Ureter (tissue), 1 donor: ENCODE results near the gene SLIT3. TPM values are rescaled to one million over a fixed set of nuclear protein-coding genes. Genes with fewer than 3 reads are reported as not detected.

Experiments
- DNase-seq: peaks from one replicate; pipeline ENCODE4 v3.0.0-alpha.2; 2020; ENCODE audit warnings: low spot score
- total RNA-seq: library from RNA; stranded (reverse); gene quantifications from one replicate; pipeline ENCODE4 v1.2.4, GENCODE V29; 2023
- donor health status: DM: yes; HTN: yes; CAD: no.

Gene SLIT3
- total RNA-seq, 1 donor from 2014 or later, result 67.0 TPM

DNA sequence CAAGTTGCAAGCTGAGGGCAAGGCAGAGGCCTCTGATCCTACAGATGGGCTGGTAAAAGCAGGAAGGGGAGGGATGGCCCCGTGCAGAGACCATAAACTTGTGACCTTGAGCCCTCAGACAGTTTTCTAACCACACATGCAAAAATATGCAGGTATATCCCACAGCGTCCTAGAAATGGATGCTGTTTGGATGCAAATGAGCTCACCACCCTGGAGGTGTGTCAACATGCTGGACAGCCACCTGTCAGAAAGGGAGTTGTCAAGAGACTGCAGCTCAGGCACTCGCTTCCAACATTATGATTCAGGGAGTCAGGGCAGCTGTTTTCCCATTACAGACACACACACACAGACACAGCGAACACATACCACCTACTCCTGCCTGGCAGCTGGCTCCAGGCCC, 624.4 kb downstream of the SLIT3 start:
- no peak for DNase-seq

DNA sequence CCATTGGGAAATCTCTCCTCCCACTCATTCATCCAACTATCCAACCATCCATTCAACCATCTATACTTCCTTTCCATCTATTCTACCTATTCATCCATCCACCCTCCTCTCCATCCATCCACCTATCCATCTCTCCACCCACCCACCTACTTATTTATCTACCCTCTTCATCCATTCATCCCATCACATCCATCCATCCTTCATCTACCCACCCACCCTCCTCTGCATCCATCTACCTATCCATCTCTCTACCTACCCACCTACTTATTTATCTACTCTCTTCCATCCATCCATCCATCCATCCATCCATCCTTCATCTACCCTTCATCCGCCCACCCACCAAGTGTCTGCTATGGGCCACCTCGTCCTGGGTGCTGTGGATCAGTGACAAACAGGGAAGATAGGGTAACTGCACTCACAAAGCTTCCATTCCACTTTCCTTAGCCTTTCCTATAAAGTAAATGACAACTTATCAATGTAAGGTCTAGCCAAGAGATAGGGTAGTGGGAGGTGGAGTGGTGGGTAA, 625.0 kb downstream of the SLIT3 start:
- DNase-seq, result no peak

DNA sequence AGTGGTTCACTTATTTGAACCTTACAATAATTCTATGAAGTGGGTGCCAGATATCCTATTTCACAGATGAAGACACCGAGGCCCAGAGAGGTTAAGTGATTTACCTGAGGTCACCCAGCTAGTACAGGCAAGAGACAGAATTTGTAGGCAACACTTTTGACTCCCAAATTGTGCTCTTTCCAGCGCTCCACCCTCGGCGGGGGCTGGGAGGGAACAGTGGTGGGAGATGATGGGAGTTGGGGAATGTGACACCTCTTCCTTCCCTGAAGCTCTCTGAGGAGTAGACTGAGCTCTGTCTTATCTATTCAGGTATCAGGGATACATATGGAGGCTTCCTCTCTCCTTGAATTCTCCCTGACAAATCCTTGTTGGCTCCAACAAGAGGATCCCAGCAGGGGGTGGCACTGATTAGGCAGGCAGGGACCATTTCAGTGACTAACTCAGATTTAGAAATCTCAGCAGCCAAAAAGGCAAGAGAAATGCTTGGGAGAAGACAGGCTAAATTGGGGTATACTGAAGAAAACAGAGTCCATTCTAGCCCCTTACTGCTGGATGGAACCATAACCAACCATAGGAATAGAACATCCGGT, 626.0 kb downstream of the SLIT3 start:
- DNase-seq, result no peak

DNA sequence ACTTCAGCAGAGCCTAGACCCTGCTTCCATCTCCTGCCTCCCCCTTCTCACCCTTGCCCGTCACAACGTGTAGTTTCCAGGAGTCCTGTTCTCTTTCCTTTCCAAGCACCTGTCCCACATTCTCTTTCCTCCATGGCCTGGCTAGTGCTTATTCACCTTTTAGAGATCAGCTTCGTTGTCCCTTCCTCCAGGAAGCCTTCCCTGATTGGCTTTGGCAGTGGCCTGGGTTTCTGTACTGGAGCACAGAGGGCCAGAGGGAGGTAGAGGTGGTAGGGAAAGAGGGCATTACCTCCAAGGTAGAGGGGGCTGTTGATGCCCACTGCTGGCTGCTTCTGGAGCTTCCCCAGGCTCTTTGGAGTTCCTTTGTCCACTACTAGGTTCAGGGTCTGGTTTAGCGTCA, 628.1 kb downstream of the SLIT3 start:
- DNase-seq, result no peak

DNA sequence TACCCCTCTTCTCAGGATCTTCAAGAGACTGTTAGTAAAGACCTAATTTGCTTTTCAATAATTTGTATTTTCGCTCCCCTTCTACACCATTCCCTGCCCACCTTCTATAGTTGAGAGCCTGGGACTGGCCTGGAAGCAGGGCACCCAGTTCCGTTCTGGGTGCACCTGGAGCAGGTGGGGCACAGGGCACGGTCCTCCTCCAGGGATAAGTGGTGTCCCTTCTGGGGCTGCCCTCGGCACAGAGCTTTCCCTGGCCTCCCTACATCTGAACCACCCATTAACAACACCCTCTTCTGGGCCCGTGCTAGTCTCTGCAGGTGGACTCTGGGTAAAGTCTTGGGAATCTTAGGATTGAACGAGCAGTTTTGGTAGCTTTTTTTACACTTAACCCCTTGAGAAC, 628.9 kb downstream of the SLIT3 start:
- DNase-seq, result no peak

DNA sequence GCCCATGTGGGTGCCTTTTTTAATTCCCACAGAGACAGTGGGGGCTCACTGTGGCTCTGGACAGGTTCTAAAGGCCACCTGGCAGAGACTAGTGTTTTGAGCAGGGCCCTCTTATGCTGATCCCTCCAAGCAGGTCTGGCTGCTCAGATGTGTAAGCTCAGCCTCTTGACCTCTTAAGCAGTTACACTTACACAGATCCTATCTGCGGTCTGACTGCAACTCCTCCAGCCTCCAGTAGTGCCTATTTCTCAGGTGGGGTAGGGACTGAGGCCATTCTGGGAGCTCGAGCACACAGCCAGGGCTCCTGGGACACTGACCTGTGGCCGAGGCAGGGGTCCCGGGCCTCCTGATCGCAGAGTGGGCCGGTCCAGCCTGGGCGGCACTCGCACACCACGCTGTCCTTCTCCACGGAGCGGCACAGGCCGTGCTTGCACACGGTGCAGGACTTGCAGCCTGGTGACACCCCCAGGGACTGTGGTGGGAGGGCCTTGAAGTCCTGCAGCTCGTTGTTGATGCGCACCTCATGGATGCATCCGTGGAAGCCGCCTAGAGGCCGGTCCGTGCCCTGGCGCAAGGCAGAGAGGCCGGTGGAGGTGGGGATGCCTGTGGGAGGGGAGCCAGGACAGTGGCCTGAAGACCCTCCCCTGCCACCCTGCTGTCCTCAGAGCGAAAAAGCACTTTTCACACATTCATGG, 629.9 kb downstream of the SLIT3 start:
- no peak for DNase-seq

DNA sequence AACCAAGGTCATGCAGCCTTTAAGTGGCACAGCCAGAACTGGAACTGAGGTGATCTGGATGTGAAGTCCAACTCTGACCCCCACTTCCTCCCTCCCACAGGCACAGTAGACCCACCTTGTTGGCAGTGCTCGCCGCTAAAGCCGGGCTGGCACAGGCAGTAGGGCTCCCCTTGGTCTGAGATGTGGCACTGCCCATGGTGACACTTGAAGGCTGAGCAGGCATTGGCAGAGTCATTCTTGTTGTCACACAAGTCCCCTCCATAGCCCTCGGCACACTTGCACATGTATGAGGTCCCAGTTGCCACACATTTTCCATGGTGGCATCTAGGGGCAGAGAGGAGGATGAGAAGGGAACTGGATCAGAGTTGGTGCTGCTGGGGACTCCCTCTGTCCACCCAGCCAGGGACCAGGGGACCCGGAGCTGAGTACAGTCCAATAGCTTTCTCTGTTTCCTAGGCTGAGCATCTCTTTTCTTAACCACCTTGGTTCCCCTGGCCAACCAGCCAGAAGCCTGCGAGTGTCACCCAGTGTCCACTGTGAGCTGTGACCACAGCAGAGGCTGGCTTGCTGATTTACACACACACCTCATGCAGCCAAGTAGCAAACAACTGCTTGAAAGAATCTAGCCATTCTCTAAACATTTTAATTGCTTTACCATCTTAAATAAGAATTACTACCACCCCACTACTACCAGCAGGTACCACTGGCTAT, 631.1 kb downstream of the SLIT3 start:
- no peak for DNase-seq

DNA sequence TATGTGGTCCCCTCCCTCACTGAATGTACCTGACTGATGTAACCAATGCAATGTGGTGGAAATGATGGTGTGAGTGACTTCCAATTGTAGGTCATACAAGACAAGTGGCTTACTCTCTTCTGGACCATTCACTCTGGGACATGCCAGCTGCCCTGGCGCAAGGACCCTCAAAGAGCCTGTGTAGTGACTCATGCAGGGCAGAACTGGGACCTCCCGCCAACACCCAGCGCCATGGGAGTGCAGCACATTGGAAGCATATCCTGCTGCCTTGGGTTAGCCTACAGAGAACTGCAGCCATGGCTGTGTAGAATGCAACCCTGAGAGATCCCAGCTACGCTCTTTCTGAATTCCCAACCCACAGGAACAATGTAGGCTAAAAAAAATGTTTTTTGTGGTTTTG, 631.8 kb downstream of the SLIT3 start:
- DNase-seq, result no peak

DNA sequence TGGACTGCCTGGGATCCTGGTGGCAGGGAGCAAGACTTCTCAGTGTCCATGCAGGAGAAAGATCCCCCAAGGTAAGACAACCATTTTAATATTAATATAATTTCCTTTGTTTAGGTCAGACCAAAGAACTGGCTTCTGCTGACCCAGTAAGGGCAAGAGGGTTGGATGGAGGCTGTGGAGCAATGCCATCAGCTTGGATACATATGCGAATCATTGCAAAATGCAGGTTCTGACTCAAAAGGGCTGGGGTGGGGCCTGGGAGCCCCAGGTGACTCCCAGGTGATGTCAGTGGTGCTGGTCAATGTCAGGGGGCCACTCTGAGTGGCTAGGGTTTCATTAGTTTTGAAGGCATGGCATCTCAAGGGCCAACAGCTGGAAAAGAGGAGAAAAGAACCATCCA, 632.9 kb downstream of the SLIT3 start:
- no peak for DNase-seq

DNA sequence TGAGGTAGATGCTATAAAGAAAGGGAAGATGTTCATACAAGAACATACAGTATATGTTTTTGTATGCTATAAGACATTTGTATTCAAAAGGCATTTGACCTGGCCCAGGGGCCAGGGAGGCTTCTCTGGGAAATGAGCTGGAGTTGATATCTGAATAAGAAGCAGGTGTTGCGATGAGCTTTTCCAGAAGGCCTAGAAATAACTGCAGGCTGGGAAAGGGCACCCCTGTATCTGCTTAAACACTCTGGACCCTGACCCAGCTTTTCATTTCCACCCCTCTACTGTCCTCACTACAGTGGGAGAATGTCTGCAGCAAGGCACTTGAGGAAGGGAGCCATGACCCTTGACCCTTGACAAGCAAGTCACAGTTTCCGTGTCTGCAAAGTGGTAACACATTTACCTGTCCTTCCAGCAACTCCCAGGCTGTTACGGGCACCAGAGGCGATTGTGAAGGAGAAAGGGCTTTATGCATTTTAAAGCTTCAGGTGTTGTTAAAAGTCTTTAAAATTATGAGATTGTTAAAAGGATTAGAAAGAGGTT, 633.6 kb downstream of the SLIT3 start:
- no peak for DNase-seq

DNA sequence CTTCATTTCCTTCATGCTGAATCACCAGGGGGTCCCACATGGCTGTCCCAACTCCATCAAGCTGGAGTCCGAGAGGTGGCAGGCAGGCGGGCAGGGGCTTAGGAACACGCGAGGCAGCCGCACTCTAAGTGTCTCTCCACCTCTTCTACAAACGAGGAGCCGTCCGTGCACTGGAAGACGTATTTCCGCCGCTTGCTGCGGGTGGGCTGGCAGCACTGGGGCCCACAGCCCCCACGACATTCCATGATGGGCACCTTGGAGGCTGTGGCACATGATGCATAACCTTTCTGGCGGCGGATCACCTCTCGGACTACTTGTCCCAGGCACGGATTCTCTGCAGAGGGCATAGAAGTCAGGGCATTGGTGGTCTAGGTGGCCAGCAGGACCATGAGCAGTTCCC, 634.6 kb downstream of the SLIT3 start:
- no peak for DNase-seq

DNA sequence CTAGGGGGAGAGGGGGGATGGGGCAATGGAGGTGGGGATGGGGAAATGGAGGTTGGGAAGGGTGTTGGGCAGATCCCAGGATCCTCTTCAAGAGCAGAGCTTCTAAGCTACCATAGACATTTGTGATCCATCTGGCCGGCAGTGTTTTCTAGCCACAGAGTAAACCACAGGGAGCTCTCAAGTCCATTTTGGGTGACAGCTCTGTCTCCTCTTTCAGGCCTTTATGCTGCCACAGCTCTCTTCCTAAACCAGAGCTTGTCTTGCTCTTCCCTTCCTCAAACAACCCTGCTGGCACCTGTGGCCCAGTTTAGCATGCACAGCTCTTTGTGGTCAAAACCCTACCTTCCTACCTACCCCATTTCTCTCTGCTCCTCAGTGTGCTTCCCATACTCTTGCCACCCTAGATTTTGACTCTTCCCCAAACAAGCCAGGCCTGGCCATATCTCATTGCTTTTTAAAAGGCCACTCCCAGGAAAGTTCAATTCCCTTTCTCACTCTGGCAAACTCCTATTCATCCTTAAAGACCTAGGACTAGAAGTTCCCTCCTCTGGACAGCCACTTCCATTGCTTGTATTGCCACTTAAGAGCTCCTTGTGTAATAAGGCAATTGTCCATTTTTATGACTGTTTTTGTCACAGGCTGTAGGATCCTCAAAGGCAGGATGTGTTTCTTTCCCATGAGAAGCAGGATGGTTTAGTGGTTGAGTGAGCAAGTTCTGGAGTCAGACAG, 637.5 kb downstream of the SLIT3 start:
- DNase-seq, result no peak

DNA sequence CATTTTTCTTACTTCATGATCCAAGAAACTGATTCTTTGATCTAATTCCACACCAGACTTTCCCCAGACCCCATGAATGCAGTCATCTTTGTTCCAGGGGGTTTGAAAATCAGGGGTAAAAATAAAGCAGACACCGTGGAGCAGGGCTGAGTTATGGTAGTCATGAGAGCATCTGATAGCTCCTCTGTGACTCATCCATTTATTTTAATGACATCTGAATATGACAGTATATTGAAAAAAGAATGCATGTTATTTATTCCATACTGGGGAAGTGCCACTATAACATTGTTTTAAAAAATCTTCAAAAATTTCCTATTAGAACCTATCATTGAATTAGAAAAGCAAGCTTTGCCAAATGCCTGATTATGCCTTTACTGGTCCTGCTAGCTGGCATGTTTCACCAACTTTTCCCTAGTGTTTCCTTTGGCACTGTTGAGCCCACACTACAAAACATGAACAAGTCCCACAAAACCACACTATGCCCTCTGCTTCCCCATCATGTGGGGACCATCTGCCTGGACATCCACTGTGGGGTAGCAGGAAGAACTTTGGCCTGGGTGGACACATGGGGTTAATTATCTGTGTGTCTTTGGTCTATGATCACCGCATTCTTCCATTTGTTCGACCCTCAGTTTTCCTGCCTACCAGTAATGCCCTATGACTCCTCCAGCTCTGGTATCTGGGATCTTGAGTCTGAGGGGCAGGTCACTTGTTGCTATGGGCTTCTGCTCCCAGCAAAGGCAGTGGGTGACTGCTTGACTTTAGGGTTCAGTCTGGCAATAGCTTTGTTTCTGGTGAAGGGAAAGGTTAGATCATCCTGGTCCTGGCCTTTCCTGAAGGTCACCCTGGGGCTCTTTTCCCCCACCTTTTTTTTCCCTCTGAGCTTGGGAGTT, 639.1 kb downstream of the SLIT3 start:
- no peak for DNase-seq

DNA sequence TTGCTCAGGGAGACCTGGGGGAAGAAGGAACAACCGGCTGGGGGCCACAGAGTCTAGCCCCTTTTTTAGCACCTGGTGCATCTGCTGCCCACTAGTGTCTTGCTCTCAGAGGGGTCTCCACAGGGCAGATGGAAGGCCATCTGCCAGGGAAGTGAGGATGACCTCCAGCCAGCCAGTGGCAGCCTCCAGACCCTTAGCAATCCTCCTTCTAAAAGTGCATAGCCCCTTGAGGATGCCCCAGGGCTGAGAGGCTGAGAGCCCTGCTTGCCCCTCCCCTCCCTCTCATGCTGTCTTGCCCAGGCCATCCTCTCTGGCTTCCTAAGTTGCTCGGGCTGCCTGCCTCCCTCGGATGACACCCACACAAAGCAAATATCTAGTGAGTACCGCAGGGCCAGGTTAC, 640.2 kb downstream of the SLIT3 start:
- no peak for DNase-seq

DNA sequence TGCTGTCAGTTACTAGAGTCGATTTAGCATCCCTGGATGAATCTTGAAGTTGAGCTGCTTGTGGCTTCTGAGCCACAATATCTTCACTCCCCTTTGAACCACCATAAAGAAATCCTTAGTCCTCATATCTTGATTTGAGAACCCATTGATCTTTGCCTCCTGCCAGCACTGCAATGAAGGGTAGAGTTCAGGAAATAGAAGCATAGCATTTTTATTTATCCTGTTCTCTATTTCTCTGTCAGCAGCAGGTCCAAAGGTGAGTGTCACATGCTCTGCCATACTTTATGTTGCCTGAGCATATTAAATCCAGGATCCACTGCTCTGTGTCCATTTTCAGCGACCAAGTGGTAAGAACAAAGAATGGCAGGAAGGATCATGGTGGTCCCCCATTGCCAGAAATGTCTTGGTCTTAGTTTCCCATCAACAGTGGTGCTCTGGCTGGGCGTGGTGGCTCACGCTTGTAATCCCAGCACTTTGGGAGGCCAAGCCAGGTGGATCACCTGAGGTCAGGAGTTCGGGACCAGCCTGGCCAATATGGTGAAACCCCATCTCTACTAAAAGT, 641.6 kb downstream of the SLIT3 start:
- DNase-seq, result no peak

DNA sequence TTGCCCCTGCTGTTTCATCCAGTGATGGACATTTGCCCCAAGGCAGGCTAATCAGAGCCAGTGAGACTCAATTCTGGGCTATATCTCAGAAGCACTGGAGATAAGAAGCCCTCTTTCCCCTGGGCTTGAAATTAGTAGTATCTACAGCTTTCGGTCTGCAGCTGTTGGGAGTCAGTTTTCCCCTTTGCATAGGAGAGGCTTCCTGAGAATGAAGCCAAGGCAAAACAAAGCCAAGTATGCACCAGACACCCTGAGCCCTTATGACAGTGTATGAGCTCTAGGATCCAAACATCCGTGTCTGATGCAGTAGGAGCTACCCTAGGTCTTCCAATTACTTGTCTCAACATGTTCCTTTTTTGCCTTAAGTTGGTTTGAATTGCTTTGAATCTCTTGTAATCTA, 642.5 kb downstream of the SLIT3 start:
- DNase-seq, result no peak

DNA sequence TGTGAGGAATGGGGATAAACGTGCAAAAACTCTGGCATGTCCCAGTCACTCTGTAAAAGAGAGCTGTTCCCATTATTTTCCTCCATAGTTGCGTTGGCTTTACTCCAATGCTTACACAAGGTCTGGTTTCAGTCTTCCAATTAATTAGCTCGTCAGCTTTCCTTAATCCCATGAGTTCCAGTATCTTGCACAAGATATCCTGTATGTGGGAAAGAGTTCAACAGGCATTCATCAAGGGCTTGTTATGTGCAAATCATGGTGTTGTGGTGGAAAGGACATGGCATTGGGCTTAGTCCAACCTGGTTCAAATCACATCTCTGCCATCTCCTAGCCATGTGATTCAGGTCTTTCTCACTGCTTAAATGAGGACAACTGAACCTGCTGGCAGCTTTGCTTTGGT, 644.3 kb downstream of the SLIT3 start:
- DNase-seq, result no peak

DNA sequence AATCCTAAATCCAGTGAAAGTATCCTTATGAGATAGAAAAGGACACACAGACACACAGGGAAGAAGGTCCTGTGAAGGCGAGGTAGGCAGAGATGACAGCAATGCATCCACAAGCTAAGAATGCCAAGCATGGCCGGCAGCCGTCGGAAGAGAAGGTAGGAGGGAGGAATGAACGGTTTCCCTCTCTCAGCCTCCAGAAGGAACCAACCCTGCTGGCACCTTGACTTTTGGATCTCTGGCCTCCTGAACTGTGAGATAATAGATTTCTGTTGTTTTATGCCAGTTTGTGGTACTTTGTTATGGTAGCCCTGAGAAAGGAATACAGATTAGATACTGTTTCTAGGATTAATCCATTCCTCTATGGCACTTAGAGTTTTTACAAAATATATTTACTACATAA, 645.6 kb downstream of the SLIT3 start:
- DNase-seq, result no peak

DNA sequence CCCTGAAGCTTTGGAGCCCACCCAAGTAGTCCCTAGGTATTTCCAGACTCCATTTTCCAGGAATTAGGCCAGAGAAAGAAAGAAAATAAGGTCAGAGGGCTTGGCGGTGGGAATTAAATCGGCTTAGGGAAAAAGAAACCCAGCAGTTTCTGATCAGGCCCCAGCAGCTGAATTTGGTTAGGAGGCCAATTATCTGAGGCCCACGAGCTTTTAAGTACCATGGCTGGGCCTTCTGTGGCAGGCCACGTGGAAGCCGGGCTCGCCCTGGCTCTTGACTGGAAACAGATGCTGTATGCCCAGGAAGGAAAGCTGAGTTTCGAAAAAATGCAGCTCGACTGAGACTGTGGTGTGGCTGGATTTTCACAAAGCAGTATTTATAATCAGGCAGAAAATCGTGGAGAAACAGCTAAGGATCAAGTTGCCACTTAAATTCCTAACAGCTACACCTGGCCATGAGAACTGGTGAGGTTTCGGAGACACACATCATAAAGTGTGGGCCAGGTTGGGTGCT, 646.7 kb downstream of the SLIT3 start:
- DNase-seq, result no peak

DNA sequence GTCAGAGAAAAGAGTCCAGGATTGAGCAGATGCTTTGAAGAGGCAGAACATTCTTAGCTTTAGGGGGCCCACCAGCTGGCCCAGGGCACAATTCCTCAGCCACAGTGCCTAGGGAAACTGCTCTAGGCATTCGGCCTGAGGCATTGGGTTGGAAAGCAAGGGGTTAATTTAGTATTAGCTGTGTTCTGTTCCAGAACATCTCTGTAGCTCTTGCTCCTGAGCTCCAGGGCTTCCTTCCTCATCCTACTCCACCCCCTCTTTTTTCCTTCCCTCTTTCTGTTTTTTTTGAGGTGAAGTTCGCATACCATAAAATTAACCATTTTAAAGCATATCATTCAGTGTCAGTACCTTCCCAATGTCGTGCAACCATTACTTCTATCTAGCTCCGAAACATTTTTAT, 647.3 kb downstream of the SLIT3 start:
- no peak for DNase-seq

DNA sequence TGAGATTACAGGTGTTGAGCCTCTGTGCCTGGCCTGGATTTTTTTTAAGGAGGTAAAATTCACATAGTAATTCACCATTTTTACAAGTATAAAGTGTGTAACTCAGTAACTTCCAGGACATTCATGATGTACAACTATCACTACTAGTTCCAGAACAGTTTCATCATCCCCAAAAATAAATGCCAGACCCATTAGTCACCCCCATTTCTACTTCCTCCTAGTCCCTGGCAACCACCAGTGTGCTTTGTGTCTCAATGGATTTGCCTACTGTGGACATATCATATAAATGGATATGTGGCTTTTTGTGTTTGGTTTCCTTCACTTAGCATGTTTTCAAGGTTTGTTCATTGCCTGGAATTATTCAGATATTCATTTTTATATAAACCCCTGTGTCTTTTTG, 649.3 kb downstream of the SLIT3 start:
- DNase-seq, result no peak
